ENCODE measurements around the gene YIF1B.

YIF1B gene

GRCh38 chr19:38253788-38254187 is 62.0 kb downstream of the YIF1B start:
- TF ChIP-seq Cebpa-rat (IDR thresholded peaks at IDR 0.05): no peak
- peak overlapping the region; percentile 85 for H3K27ac ChIP-seq
- H3K9me3 ChIP-seq: no peaks in the 10 kb centered on the region

More at GRCh38 chr19:38253788-38254187, 62.0 kb downstream of the YIF1B start:
- Histone ChIP-seq H4K20me1 (no peaks in the 10 kb centered on the region), H3K4me3 (peak overlapping the region; percentile 64), H3K9ac (peak overlapping the region; percentile 83), H3K4me2 (peak overlapping the region; percentile 79), H3K4me1 (peaks cover 72% of the 10 kb centered on the region), H3K36me3 (no peaks in the 10 kb centered on the region), H3K27me3 (no peaks in the 10 kb centered on the region)

All from BLaER1 (cell line).